Measurements from ENCODE around the gene TBL1X. TPM values are rescaled to one million over a fixed set of nuclear protein-coding genes. Genes with fewer than 3 reads are reported as not detected.

The TBL1X gene
- total and polyA plus RNA-seq, 2 experiments from 2014 or later: 8.7 to 26.9 TPM

- Histone ChIP-seq H3K27me3 (ENCODE audit: insufficient read depth) (no peaks in the 10 kb centered on the region), H3K4me1 (ENCODE audit: insufficient read depth) (no peaks in the 10 kb centered on the region), H3K9me2 (ENCODE audit: insufficient read depth) (no peaks in the 10 kb centered on the region), H3K4me2 (no peak overlapping the region), H2AFZ (no peak overlapping the region), H4K20me1 (replicated peaks; ENCODE audit: insufficient read depth) (no peaks in the 10 kb centered on the region), H3K4me3 (no peak overlapping the region), H3K36me3 (ENCODE audit: insufficient read depth) (no peaks in the 10 kb centered on the region), H3K27ac (ENCODE audit: low read depth) (no peak overlapping the region), H3K79me2 (replicated peaks; ENCODE audit: insufficient read depth) (no peaks in the 10 kb centered on the region), H3F3A (replicated peaks; ENCODE audit: low read depth) (no peaks in the 10 kb centered on the region)
- peaks cover 8% of the 10 kb centered on the region; the same call in 2 of the 3 replicates for H3K4me1 Mint-ChIP-seq
- H3K4me3 Mint-ChIP-seq: no peak overlapping the region
- DNase-seq (ENCODE audit: low spot score): no peak
- H3K36me3 Mint-ChIP-seq (ENCODE audit: low read depth): no peaks in the 10 kb centered on the region
- no peak for TF ChIP-seq CREB1 (CRISPR knock-in tag; IDR thresholded peaks at IDR 0.05; ENCODE audit: low read depth)
- no peak for TF ChIP-seq STAT1 (IDR thresholded peaks at IDR 0.05; ENCODE audit: unreplicated experiment)
- TF ChIP-seq POLR2AphosphoS5 (IDR thresholded peaks at IDR 0.05; ENCODE audit: low read depth): no peak
- TF ChIP-seq JUNB (IDR thresholded peaks at IDR 0.05; ENCODE audit: unreplicated experiment): no peak
- no peak for TF ChIP-seq ZNF114 (CRISPR knock-in tag; IDR thresholded peaks at IDR 0.05)
- no peak for TF ChIP-seq ZNF462 (CRISPR knock-in tag; IDR thresholded peaks at IDR 0.05)
- no peak for TF ChIP-seq ETS1 (IDR thresholded peaks at IDR 0.05)
- no peak for TF ChIP-seq REST (IDR thresholded peaks at IDR 0.05; ENCODE audit: unreplicated experiment)
- no peak for TF ChIP-seq EZH2phosphoT487 (IDR thresholded peaks at IDR 0.05; ENCODE audit: unreplicated experiment)
- TF ChIP-seq CTCF (conservative IDR thresholded peaks at IDR 0.05; ENCODE audit: low read depth in 2 of 2): no peak
- TF ChIP-seq ZNF331 (CRISPR knock-in tag; IDR thresholded peaks at IDR 0.05; ENCODE audit: low read depth): no peak
- TF ChIP-seq NANOG (IDR thresholded peaks at IDR 0.05; ENCODE audit: borderline replicate concordance): no peak
- TF ChIP-seq EZH2 (IDR thresholded peaks at IDR 0.05; ENCODE audit: low read depth, unreplicated experiment): no peak
- H3K27ac Mint-ChIP-seq: no peak overlapping the region
- no peaks in the 10 kb centered on the region for H3K27me3 Mint-ChIP-seq (ENCODE audit: insufficient read depth, low read depth, poor library complexity)
- ATAC-seq: no peak
- no peaks in the 10 kb centered on the region for H3K9me3 Mint-ChIP-seq
These were observed 30.8 kb upstream of the TBL1X start for GRCh38 chrX:9434051-9434550.

Measured in GM23338 (cell line).